NCI-H2196 (cell line): ENCODE data around the gene MRS2.

ENCODE experiments used
- DNase-seq: peaks from one replicate; lab custom pipeline; 2025; ENCODE audit not compliant: unreplicated experiment; lab: John Stamatoyannopoulos, UW

Gene MRS2

GRCh38 chr6:24469811-24470210 lies 67.1 kb downstream of the MRS2 start:
- no peak for DNase-seq

GRCh38 chr6:24472181-24472580 lies 69.4 kb downstream of the MRS2 start:
- no peak for DNase-seq
